Endothelial cell of umbilical vein (primary cell): ENCODE data around the gene CDH22. TPM values are rescaled to one million over a fixed set of nuclear protein-coding genes. Genes with fewer than 3 reads are reported as not detected.
A peak's percentile ranks its signal among the peaks of the same experiment; 100 is the strongest.

Source experiments
- BruUV-seq: library from RNA; stranded (reverse); fragments of 400-500 nt; replicated peaks from 2 replicates; lab custom pipeline; 2021; lab: Mats Ljungman, UMichigan
- CTCF ChIA-PET: fragments of 300-600, 350-600 bp; sonication (Branson Sonifier 250); formaldehyde crosslinking; loops from one replicate; lab custom pipeline; 2021; ENCODE audit warnings: antibody characterized with exemption, inconsistent platforms; lab: Charles Lee
- POLR2A ChIA-PET: fragments of 300-600, 350-600 bp; sonication (Branson Sonifier 250); formaldehyde crosslinking; loops from one replicate; lab custom pipeline; 2021; ENCODE audit warnings: antibody characterized with exemption, inconsistent platforms; lab: Charles Lee
- DNase-seq: peaks from one replicate; pipeline ENCODE4 v3.0.0-alpha.2; 2011; ENCODE audit warnings: low read depth, low spot score
- FAIRE-seq: peaks from 2 replicates; lab custom pipeline; 2011; peaks lifted over from hg19 to GRCh38; lab: Jason Lieb, UNC
- H2AFZ ChIP-seq: 2 replicates; pipeline ENCODE4 v1.6.0; 2012; ENCODE audit warnings: low read depth, low read length, control low read depth, inconsistent platforms
- H3K27ac ChIP-seq: 2 replicates; pipeline ENCODE4 v1.5.1; 2011; ENCODE audit warnings: low read depth, mild to moderate bottlenecking, control low read depth, low read length, moderate library complexity; ENCODE audit not compliant: insufficient read depth
- H3K27me3 ChIP-seq, 2 experiments: 2 replicates each; pipeline versions ENCODE4 v1.6.0 to v1.6.1; 2011; ENCODE audit warnings: low read length in 2 of 2, mixed read lengths in 1 of 2; ENCODE audit not compliant: control insufficient read depth in 2 of 2, insufficient read depth in 2 of 2
- H3K36me3 ChIP-seq, 2 experiments: 2 replicates in 1 of 2; 3 replicates in 1 of 2; pipeline ENCODE4 v1.5.1; 2011; ENCODE audit warnings: low read length in 2 of 2, mild to moderate bottlenecking in 1 of 2, moderate library complexity in 1 of 2; ENCODE audit not compliant: control insufficient read depth in 2 of 2, insufficient read depth in 2 of 2; ENCODE audit errors: extremely low read depth in 1 of 2
- H3K4me1 ChIP-seq: 3 replicates; pipeline ENCODE4 v1.5.1; 2011; ENCODE audit warnings: mild to moderate bottlenecking, low read length; ENCODE audit not compliant: control insufficient read depth, insufficient read depth; ENCODE audit errors: extremely low read depth
- H3K4me2 ChIP-seq: 2 replicates; pipeline ENCODE4 v1.6.1; 2011; ENCODE audit warnings: low read length, control low read depth, mixed read lengths; ENCODE audit not compliant: insufficient read depth
- H3K4me3 ChIP-seq, 3 experiments: fragments of 200-600 bp in 1 of 3; sonication (generic), shearing (Covaris generic) in 1 of 3; replicated peaks in 1 of 3; 2 replicates each; pipeline ENCODE4 v1.5.1; 2011 to 2016; ENCODE audit warnings: control low read depth in 3 of 3, low read length in 3 of 3, mild to moderate bottlenecking in 2 of 3, inconsistent platforms in 1 of 3, low read depth in 1 of 3, moderate library complexity in 1 of 3; ENCODE audit not compliant: insufficient read depth in 1 of 3
- H3K79me2 ChIP-seq: 2 replicates; pipeline ENCODE4 v1.6.0; 2012; ENCODE audit warnings: low read length, inconsistent platforms; ENCODE audit not compliant: control insufficient read depth, insufficient read depth
- H3K9ac ChIP-seq: replicated peaks from 2 replicates; pipeline ENCODE3; 2011; ENCODE audit warnings: low read length, control low read depth; ENCODE audit not compliant: insufficient read depth; ENCODE audit errors: extremely low read depth
- H3K9me1 ChIP-seq: replicated peaks from 3 replicates; pipeline ENCODE4 v1.6.0; 2011; ENCODE audit warnings: mild to moderate bottlenecking, low read length; ENCODE audit not compliant: control insufficient read depth, insufficient read depth; ENCODE audit errors: extremely low read depth
- H3K9me3 ChIP-seq: replicated peaks from 2 replicates; pipeline ENCODE4 v1.5.1; 2012; ENCODE audit warnings: low read length, inconsistent platforms; ENCODE audit not compliant: control insufficient read depth, insufficient read depth
- H4K20me1 ChIP-seq: replicated peaks from 2 replicates; pipeline ENCODE3; 2011; ENCODE audit warnings: mild to moderate bottlenecking, low read length; ENCODE audit not compliant: control insufficient read depth, insufficient read depth; ENCODE audit errors: extremely low read depth
- FOS ChIP-seq: IDR thresholded peaks from 2 replicates; pipeline ENCODE4 v1.6.1; 2011; ENCODE audit warnings: mild to moderate bottlenecking, low read length, moderate library complexity, borderline replicate concordance; ENCODE audit not compliant: insufficient read depth
- MYC ChIP-seq: IDR thresholded peaks from one replicate; pipeline ENCODE4 v1.6.1; 2011; ENCODE audit warnings: mild to moderate bottlenecking, low read depth, low read length
- POLR2AphosphoS5 ChIP-seq: IDR thresholded peaks from 2 replicates; pipeline ENCODE4 v1.6.1; 2012; ENCODE audit warnings: low read depth, mild to moderate bottlenecking, control low read depth, low read length, moderate library complexity; ENCODE audit not compliant: insufficient read depth
- dilution Hi-C: fragments of 300-500 bp; cut with MboI; formaldehyde crosslinking; loops from one replicate; pipeline ENCODE4 v1.15.0; 2019; ENCODE audit warnings: low sequenced_read_pairs; ENCODE audit not compliant: extremely low pct_ligation_motif_present
- intact Hi-C: fragments of 100-400 bp; cut with micrococcal nuclease; formaldehyde crosslinking; loops from one replicate; pipeline ENCODE4 v1.10.0; 2022
- polyA plus RNA-seq, 4 experiments: library from polyadenylated mRNA; depleted of rRNA in 3 of 4; stranded (reverse) in 3 of 4; unstranded in 1 of 4; fragments of >200 nt; gene quantifications; 2 replicates each; pipeline versions ENCODE4 v1.2.1 to v1.2.3, GENCODE V29; 2011 to 2012; ENCODE audit warnings: missing spikeins in 1 of 4
- total RNA-seq: library from RNA; stranded (reverse); gene quantifications from 2 replicates; pipeline ENCODE4 v1.2.3, GENCODE V29; 2021
- TF ChIP-seq, protein P1 (sequence below): IDR thresholded peaks from 2 replicates; pipeline ENCODE4 v1.6.1; 2011; ENCODE audit not compliant: insufficient read depth, insufficient read length
- TF ChIP-seq, protein P2 (sequence below), 2 donors: IDR thresholded peaks; 1 replicate in 1 of 2; 2 replicates in 1 of 2; pipeline ENCODE4 v1.5.1; 2011; ENCODE audit warnings: low read length in 2 of 2, mild to moderate bottlenecking in 2 of 2, moderate library complexity in 2 of 2, control low read depth in 1 of 2, inconsistent platforms in 1 of 2, low read depth in 1 of 2; ENCODE audit not compliant: insufficient read depth in 1 of 2; ENCODE audit errors: extremely low read depth in 1 of 2

Gene CDH22
- total and polyA plus RNA-seq, 2 donors (not counting 3 experiments of a cell fraction or from before 2014, with no cell fraction given) = not detected

DNA sequence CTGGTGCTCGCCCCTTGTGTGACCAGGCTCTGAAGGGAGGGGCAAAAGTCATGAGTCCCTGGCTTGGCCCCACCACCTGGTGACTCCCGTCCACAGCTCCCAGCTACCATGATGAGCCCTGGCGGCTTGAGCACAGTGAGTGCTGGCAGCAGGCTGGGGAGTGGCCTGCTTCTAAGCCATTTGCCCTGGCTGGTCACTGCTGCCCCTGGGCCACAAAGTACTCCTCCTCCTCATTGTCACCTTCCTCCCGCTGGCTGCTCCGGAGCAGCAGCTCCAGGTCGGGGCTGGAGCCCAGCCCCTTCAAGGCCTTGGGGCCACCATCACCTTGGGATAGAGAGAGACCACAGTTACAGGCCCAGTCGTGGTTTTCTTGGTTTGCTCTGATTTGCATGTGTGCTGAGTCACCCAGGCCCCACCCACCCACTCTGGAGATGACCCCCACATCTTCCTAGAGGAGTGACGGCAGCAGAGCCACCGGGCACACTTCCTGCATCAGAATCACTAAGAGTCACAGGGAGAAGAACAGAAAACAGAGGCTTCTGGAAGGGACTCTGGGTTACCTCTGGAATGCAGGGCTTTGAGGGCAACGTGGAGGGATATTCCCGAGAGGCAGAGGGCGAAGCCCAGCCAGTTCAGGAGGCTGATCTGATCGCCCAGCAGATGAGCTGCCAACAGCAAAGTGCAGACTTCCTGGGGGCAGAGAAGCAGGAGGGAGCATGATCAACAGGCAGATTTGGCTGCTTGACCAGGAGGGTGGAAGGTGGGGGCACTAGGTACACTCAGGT lies 42.1 kb upstream of the CDH22 start:
- ChIA-PET POLR2A (no interaction called here), CTCF (interaction anchor here (2.5 to 3.3 kb wide), 3 partner anchors 43 to 222 kb away, joined by 22 to 42 read pairs (median 35); no protein-coding TSS in a partner anchor)
- no peaks in the 10 kb centered on the region for H3K9me3 ChIP-seq
- no peak overlapping the region for H3K4me2 ChIP-seq
- no peak overlapping the region for H3K4me3 ChIP-seq
- DNase-seq (peak; percentile 60), FAIRE-seq (peak; percentile 93)
- H3K4me1 ChIP-seq = peaks cover 9% of the 10 kb centered on the region
- peak overlapping the region; percentile 70 for H3K27ac ChIP-seq
- H3K79me2 ChIP-seq = no peaks in the 10 kb centered on the region
- H2AFZ ChIP-seq = no peak overlapping the region
- no peak overlapping the region for H3K9ac ChIP-seq
- TF ChIP-seq, protein P1, sequence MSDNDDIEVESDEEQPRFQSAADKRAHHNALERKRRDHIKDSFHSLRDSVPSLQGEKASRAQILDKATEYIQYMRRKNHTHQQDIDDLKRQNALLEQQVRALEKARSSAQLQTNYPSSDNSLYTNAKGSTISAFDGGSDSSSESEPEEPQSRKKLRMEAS = no peak
- peak; percentile 34 for TF ChIP-seq FOS
- dilution Hi-C loops (no loop called here), intact Hi-C loops (loop anchor here (1.0 kb wide), 1 partner anchor 13 kb away; no protein-coding TSS in a partner anchor)
- H4K20me1 ChIP-seq = no peaks in the 10 kb centered on the region
- no TSS peak for BruUV-seq
- peaks cover 0 to 3% of the 10 kb centered on the region in 2 experiments for H3K36me3 ChIP-seq
- H3K27me3 ChIP-seq = no peaks in the 10 kb centered on the region
- no peaks in the 10 kb centered on the region for H3K9me1 ChIP-seq

DNA sequence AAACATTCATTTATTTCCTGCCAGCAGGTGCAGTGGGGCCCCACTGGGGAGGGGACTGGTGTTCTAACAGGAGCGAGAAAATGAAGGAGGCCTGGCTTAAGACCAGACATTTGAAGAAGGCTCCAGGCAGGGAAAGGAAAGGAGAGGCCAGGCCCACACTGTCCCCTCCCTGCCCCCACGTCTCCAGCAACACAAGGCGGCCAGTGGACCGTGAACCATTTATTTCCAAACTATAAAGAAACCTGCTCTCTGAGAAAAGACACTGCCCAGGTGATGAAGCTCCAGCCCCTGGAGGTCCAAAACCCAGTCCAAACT lies 41.4 kb upstream of the CDH22 start:
- H3K36me3 ChIP-seq = no peaks in the 10 kb centered on the region
- no peak overlapping the region for H3K9ac ChIP-seq
- peaks cover 9% of the 10 kb centered on the region for H3K4me1 ChIP-seq
- ChIA-PET CTCF (interaction anchor here (0.9 to 3.3 kb wide), 5 partner anchors 10 to 221 kb away, joined by 3 to 42 read pairs (median 22); no protein-coding TSS in a partner anchor), POLR2A (no interaction called here)
- FAIRE-seq (no peak), DNase-seq (no peak)
- H2AFZ ChIP-seq = no peak overlapping the region
- intact Hi-C loops (loop anchor here (1.0 to 5.0 kb wide), 5 partner anchors 14 to 327 kb away; no protein-coding TSS in a partner anchor), dilution Hi-C loops (no loop called here)
- no peak for TF ChIP-seq MYC
- TF ChIP-seq, protein P1 = no peak
- TF ChIP-seq POLR2AphosphoS5 = no peak
- TF ChIP-seq, protein P2, sequence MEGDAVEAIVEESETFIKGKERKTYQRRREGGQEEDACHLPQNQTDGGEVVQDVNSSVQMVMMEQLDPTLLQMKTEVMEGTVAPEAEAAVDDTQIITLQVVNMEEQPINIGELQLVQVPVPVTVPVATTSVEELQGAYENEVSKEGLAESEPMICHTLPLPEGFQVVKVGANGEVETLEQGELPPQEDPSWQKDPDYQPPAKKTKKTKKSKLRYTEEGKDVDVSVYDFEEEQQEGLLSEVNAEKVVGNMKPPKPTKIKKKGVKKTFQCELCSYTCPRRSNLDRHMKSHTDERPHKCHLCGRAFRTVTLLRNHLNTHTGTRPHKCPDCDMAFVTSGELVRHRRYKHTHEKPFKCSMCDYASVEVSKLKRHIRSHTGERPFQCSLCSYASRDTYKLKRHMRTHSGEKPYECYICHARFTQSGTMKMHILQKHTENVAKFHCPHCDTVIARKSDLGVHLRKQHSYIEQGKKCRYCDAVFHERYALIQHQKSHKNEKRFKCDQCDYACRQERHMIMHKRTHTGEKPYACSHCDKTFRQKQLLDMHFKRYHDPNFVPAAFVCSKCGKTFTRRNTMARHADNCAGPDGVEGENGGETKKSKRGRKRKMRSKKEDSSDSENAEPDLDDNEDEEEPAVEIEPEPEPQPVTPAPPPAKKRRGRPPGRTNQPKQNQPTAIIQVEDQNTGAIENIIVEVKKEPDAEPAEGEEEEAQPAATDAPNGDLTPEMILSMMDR (IDR thresholded peaks at IDR 0.05; ENCODE audit: extremely low read depth in 1 of 2, insufficient read depth in 1 of 2, low read depth in 1 of 2, low read length in 2 of 2) = no peak
- BruUV-seq = no TSS peak
- H4K20me1 ChIP-seq = no peaks in the 10 kb centered on the region
- H3K4me2 ChIP-seq = no peak overlapping the region
- H3K27ac ChIP-seq = peak overlapping the region; percentile 47
- no peak overlapping the region for H3K4me3 ChIP-seq
- H3K79me2 ChIP-seq = no peaks in the 10 kb centered on the region
- H3K9me3 ChIP-seq = no peaks in the 10 kb centered on the region
- H3K27me3 ChIP-seq = no peaks in the 10 kb centered on the region
- H3K9me1 ChIP-seq = no peaks in the 10 kb centered on the region
